HG02885 (cell line): ENCODE data around the gene PRKCD.
A peak's percentile ranks its signal among the peaks of the same experiment; 100 is the strongest.

ENCODE experiments used
- ATAC-seq: cut with Tn5 transposase; IDR thresholded peaks from one replicate; pipeline ENCODE4 v1.9.1; 2021; ENCODE audit warnings: mild to moderate bottlenecking; ENCODE audit not compliant: unreplicated experiment, poor library complexity

PRKCD gene

GRCh38 chr3:53169045-53169831, 8.2 kb downstream of the PRKCD start:
- ATAC-seq, result no peak

GRCh38 chr3:53169832-53170324, 8.9 kb downstream of the PRKCD start:
- no peak for ATAC-seq

GRCh38 chr3:53170325-53171063, 9.5 kb downstream of the PRKCD start:
- ATAC-seq, result no peak

GRCh38 chr3:53171064-53171418, 10.0 kb downstream of the PRKCD start:
- ATAC-seq, result no peak

- ATAC-seq, result no peak
Measured at GRCh38 chr3:53171827-53172505, 11.0 kb downstream of the PRKCD start.

GRCh38 chr3:53173107-53173506, 12.1 kb downstream of the PRKCD start:
- no peak for ATAC-seq

GRCh38 chr3:53174346-53175250, 13.6 kb downstream of the PRKCD start:
- peak; percentile 57 for ATAC-seq

- no peak for ATAC-seq
Measured at GRCh38 chr3:53175613-53176540, 14.9 kb downstream of the PRKCD start.

- no peak for ATAC-seq
Measured at GRCh38 chr3:53178246-53178645, 17.2 kb downstream of the PRKCD start.

- ATAC-seq, result no peak
Measured at GRCh38 chr3:53179580-53179979, 18.6 kb downstream of the PRKCD start.

- ATAC-seq, result peak; percentile 94
Measured at GRCh38 chr3:53180305-53181023, 19.5 kb downstream of the PRKCD start.

- ATAC-seq, result no peak
Measured at GRCh38 chr3:53181024-53181371, 20.0 kb downstream of the PRKCD start.

GRCh38 chr3:53181528-53181927, 20.5 kb downstream of the PRKCD start:
- no peak for ATAC-seq

GRCh38 chr3:53182764-53183355, 21.9 kb downstream of the PRKCD start:
- no peak for ATAC-seq

- ATAC-seq, result no peak
Measured at GRCh38 chr3:53183514-53183913, 22.5 kb downstream of the PRKCD start.

- no peak for ATAC-seq
Measured at GRCh38 chr3:53184701-53185100, 23.7 kb downstream of the PRKCD start.

- no peak for ATAC-seq
Measured at GRCh38 chr3:53185761-53186465, 24.9 kb downstream of the PRKCD start.
